ENCODE measurements around the gene C12orf60. TPM values are rescaled to one million over a fixed set of nuclear protein-coding genes. Genes with fewer than 3 reads are reported as not detected.

The C12orf60 gene
- polyA plus RNA-seq, 2 of the 4 experiments (the other 2 are of a cell fraction): 2.4 to 5.5 TPM

DNA sequence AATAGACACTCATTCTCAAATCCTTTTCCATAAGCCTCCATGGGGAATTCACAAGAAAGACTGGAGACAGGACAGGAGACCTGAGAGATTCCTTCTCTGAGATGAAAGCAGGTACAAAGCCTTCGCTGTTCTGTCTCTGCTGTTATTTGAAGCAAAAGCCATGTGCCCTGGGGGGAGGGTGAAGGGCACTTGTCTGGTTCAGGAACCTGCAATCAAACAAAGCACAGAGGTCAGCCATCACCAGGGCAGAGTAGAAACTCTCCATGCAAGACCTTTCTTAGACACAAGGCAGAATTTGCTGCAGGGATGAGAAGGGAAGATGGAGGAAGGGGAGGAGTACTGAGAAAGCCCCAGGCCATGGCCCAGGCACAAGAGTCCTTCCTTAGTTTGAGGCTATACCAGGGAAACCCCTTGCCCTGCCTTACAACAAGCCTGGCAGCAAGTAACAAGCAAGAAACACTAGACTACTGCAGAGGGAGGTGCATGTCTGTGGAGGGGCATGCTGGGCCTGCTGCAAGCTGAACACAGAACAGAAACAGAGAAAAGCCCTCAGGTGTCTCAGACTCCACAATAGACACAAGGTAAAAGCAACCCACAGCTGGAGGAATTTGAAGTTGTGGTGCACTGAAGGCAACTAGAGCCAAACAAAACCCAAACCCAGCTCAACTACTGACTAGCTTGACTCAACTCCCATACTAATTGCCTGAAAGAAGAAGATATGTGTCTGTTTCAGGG is 47.6 kb downstream of the C12orf60 start:
- Histone ChIP-seq H3K4me2 (no peak overlapping the region), H3K27ac (no peak overlapping the region), H3K4me3 (no peak overlapping the region), H3K4me1 (peaks cover 9% of the 10 kb centered on the region; the same call in 2 of the 3 replicates), H3K9me3 (no peaks in the 10 kb centered on the region)
- WGBS (ENCODE audit: missing lambda C conversion rate): 0% methylated on average over 1 of the region's 1 CpG
- CTCF ChIA-PET: interaction anchor here (0.8 to 2.1 kb wide), 2 partner anchors 7 to 144 kb away, joined by 4 to 14 read pairs; partner anchors contain the start of gene ART4
- ATAC-seq (0 out of 6 replicates have a peak, but pooled peaks of 1 of the 2 experiments have one; percentile 13), DNase-seq (ENCODE audit: low read depth in 1 of 2, low spot score in 1 of 2) (no peak), FAIRE-seq (no peak)
- POLR2A ChIA-PET: no interaction called here
- TF ChIP-seq, protein P1, sequence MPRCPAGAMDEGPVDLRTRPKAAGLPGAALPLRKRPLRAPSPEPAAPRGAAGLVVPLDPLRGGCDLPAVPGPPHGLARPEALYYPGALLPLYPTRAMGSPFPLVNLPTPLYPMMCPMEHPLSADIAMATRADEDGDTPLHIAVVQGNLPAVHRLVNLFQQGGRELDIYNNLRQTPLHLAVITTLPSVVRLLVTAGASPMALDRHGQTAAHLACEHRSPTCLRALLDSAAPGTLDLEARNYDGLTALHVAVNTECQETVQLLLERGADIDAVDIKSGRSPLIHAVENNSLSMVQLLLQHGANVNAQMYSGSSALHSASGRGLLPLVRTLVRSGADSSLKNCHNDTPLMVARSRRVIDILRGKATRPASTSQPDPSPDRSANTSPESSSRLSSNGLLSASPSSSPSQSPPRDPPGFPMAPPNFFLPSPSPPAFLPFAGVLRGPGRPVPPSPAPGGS (IDR thresholded peaks at IDR 0.05): no peak
- TF ChIP-seq CBX2 (IDR thresholded peaks at IDR 0.05; ENCODE audit: borderline replicate concordance, low read depth) (no peak), FOXS1 (CRISPR knock-in tag; IDR thresholded peaks at IDR 0.05) (no peak), EHF (CRISPR knock-in tag; IDR thresholded peaks at IDR 0.05) (no peak), ZC3H11A (IDR thresholded peaks at IDR 0.05) (no peak), RNF2 (IDR thresholded peaks at IDR 0.05; ENCODE audit: borderline replicate concordance, low read depth) (no peak), PHF8 (IDR thresholded peaks at IDR 0.05; ENCODE audit: borderline replicate concordance, low read depth) (no peak), BHLHE40 (IDR thresholded peaks at IDR 0.05; ENCODE audit: low read depth, low read length) (no peak), ESRRA (IDR thresholded peaks at IDR 0.05; ENCODE audit: borderline replicate concordance, low read length) (no peak)
- TF ChIP-seq, protein P2, sequence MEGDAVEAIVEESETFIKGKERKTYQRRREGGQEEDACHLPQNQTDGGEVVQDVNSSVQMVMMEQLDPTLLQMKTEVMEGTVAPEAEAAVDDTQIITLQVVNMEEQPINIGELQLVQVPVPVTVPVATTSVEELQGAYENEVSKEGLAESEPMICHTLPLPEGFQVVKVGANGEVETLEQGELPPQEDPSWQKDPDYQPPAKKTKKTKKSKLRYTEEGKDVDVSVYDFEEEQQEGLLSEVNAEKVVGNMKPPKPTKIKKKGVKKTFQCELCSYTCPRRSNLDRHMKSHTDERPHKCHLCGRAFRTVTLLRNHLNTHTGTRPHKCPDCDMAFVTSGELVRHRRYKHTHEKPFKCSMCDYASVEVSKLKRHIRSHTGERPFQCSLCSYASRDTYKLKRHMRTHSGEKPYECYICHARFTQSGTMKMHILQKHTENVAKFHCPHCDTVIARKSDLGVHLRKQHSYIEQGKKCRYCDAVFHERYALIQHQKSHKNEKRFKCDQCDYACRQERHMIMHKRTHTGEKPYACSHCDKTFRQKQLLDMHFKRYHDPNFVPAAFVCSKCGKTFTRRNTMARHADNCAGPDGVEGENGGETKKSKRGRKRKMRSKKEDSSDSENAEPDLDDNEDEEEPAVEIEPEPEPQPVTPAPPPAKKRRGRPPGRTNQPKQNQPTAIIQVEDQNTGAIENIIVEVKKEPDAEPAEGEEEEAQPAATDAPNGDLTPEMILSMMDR (IDR thresholded peaks at IDR 0.05): no peak
- TF ChIP-seq, protein P3, sequence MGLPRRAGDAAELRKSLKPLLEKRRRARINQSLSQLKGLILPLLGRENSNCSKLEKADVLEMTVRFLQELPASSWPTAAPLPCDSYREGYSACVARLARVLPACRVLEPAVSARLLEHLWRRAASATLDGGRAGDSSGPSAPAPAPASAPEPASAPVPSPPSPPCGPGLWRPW (IDR thresholded peaks at IDR 0.05): no peak
- TF ChIP-seq, protein P4, sequence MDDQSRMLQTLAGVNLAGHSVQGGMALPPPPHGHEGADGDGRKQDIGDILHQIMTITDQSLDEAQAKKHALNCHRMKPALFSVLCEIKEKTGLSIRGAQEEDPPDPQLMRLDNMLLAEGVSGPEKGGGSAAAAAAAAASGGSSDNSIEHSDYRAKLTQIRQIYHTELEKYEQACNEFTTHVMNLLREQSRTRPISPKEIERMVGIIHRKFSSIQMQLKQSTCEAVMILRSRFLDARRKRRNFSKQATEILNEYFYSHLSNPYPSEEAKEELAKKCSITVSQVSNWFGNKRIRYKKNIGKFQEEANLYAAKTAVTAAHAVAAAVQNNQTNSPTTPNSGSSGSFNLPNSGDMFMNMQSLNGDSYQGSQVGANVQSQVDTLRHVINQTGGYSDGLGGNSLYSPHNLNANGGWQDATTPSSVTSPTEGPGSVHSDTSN (IDR thresholded peaks at IDR 0.05): no peak
- TF ChIP-seq, protein P5, sequence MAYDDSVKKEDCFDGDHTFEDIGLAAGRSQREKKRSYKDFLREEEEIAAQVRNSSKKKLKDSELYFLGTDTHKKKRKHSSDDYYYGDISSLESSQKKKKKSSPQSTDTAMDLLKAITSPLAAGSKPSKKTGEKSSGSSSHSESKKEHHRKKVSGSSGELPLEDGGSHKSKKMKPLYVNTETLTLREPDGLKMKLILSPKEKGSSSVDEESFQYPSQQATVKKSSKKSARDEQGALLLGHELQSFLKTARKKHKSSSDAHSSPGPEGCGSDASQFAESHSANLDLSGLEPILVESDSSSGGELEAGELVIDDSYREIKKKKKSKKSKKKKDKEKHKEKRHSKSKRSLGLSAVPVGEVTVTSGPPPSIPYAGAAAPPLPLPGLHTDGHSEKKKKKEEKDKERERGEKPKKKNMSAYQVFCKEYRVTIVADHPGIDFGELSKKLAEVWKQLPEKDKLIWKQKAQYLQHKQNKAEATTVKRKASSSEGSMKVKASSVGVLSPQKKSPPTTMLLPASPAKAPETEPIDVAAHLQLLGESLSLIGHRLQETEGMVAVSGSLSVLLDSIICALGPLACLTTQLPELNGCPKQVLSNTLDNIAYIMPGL (CRISPR knock-in tag; IDR thresholded peaks at IDR 0.05; ENCODE audit: borderline replicate concordance): no peak
- TF ChIP-seq, protein P6, sequence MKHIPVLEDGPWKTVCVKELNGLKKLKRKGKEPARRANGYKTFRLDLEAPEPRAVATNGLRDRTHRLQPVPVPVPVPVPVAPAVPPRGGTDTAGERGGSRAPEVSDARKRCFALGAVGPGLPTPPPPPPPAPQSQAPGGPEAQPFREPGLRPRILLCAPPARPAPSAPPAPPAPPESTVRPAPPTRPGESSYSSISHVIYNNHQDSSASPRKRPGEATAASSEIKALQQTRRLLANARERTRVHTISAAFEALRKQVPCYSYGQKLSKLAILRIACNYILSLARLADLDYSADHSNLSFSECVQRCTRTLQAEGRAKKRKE (CRISPR knock-in tag; IDR thresholded peaks at IDR 0.05; ENCODE audit: low read depth): no peak

DNA sequence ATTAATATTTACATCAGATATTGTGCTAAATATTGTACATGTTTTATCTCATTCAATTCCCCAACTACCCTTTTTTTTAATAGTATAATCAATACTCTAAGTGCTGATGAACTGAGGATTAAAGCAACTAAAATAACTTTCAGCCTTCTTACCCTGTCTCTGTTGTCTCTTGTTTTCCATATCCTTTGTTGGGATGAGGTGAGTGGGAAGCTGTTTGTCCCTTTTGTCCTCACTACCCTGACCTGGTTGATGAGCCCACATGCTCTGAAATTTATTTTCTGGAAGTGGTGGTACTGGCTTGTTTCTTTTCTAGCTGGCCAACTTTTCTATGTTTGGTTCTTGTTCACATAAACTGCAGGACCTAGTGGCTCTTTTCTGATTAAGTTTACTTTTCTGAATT is 49.4 kb downstream of the C12orf60 start:
- ChIA-PET CTCF (interaction anchor here (0.7 to 1.5 kb wide), 3 partner anchors 16 to 131 kb away, joined by 3 to 6 read pairs (median 3); no protein-coding TSS in a partner anchor), POLR2A (no interaction called here)
- TF ChIP-seq BHLHE40 (IDR thresholded peaks at IDR 0.05; ENCODE audit: low read depth, low read length) (no peak), RCOR1 (IDR thresholded peaks at IDR 0.05; ENCODE audit: low read depth, low read length) (no peak), MAFK (IDR thresholded peaks at IDR 0.05; ENCODE audit: partially characterized antibody) (no peak), EP300 (IDR thresholded peaks at IDR 0.05) (no peak)
- H3K27ac ChIP-seq: no peak overlapping the region
- no peak overlapping the region for H3K4me2 ChIP-seq
- no peak overlapping the region for H3K4me3 ChIP-seq
- H3K4me1 ChIP-seq: no peaks in the 10 kb centered on the region
- ATAC-seq (no peak), FAIRE-seq (no peak), DNase-seq (ENCODE audit: low read depth in 1 of 2, low spot score in 1 of 2) (no peak)
- H3K9me3 ChIP-seq: peaks cover 3% of the 10 kb centered on the region; the same call in 1 of the 3 replicates
